ENCODE measurements around the gene GRIK5. TPM values are rescaled to one million over a fixed set of nuclear protein-coding genes. Genes with fewer than 3 reads are reported as not detected.

The GRIK5 gene
- total RNA-seq, 1 donor = under 0.01 TPM

- Histone ChIP-seq H3K79me2 (ENCODE audit: insufficient read depth, low read length) (no peaks in the 10 kb centered on the region), H3K4me1 (ENCODE audit: insufficient read depth, low read length) (no peaks in the 10 kb centered on the region), H3K27me3 (ENCODE audit: insufficient read depth, low read length) (peaks cover 46% of the 10 kb centered on the region), H3K4me2 (ENCODE audit: insufficient read depth, low read length) (no peak overlapping the region), H3K36me3 (ENCODE audit: insufficient read depth, low read length) (no peaks in the 10 kb centered on the region), H3K9me3 (ENCODE audit: low read depth, low read length) (no peaks in the 10 kb centered on the region), H2AFZ (ENCODE audit: low read length) (no peak overlapping the region), H4K20me1 (ENCODE audit: insufficient read depth, low read length) (no peaks in the 10 kb centered on the region), H3K4me3 (ENCODE audit: insufficient read depth, low read length) (no peak overlapping the region), H3K27ac (ENCODE audit: low read depth, low read length) (no peak overlapping the region)
- no peak for TF ChIP-seq CTCF (IDR thresholded peaks at IDR 0.05; ENCODE audit: extremely low read depth, low read depth, low read length)
- peak; percentile 13 for DNase-seq (ENCODE audit: insufficient read length, low spot score, missing footprints)
Observed at GRCh38 chr19:42064432-42064831, 5.6 kb downstream of the GRIK5 start.

GRCh38 chr19:42062381-42062780 is 7.6 kb downstream of the GRIK5 start:
- Histone ChIP-seq H3K4me3 (ENCODE audit: insufficient read depth, low read length) (no peak overlapping the region), H3K4me2 (ENCODE audit: insufficient read depth, low read length) (no peak overlapping the region), H3K36me3 (ENCODE audit: insufficient read depth, low read length) (no peaks in the 10 kb centered on the region), H3K79me2 (ENCODE audit: insufficient read depth, low read length) (no peaks in the 10 kb centered on the region), H2AFZ (ENCODE audit: low read length) (no peak overlapping the region), H3K27ac (ENCODE audit: low read depth, low read length) (no peak overlapping the region), H3K4me1 (ENCODE audit: insufficient read depth, low read length) (no peaks in the 10 kb centered on the region), H4K20me1 (ENCODE audit: insufficient read depth, low read length) (no peaks in the 10 kb centered on the region), H3K27me3 (ENCODE audit: insufficient read depth, low read length) (peaks cover 30% of the 10 kb centered on the region), H3K9me3 (ENCODE audit: low read depth, low read length) (no peaks in the 10 kb centered on the region)
- TF ChIP-seq CTCF (IDR thresholded peaks at IDR 0.05; ENCODE audit: extremely low read depth, low read depth, low read length) = no peak
- peak; percentile 57 for DNase-seq (ENCODE audit: insufficient read length, low spot score, missing footprints)

- H3K9me3 ChIP-seq (ENCODE audit: low read depth, low read length) = no peaks in the 10 kb centered on the region
- TF ChIP-seq CTCF (IDR thresholded peaks at IDR 0.05; ENCODE audit: extremely low read depth, low read depth, low read length) = no peak
- peak; percentile 58 for DNase-seq (ENCODE audit: insufficient read length, low spot score, missing footprints)
- H3K79me2 ChIP-seq (ENCODE audit: insufficient read depth, low read length) = no peaks in the 10 kb centered on the region
- no peak overlapping the region for H3K4me3 ChIP-seq (ENCODE audit: insufficient read depth, low read length)
- H2AFZ ChIP-seq (ENCODE audit: low read length) = no peak overlapping the region
- peaks cover 13% of the 10 kb centered on the region for H3K27me3 ChIP-seq (ENCODE audit: insufficient read depth, low read length)
- no peak overlapping the region for H3K27ac ChIP-seq (ENCODE audit: low read depth, low read length)
- no peaks in the 10 kb centered on the region for H3K36me3 ChIP-seq (ENCODE audit: insufficient read depth, low read length)
- H4K20me1 ChIP-seq (ENCODE audit: insufficient read depth, low read length) = no peaks in the 10 kb centered on the region
- H3K4me2 ChIP-seq (ENCODE audit: insufficient read depth, low read length) = no peak overlapping the region
- no peaks in the 10 kb centered on the region for H3K4me1 ChIP-seq (ENCODE audit: insufficient read depth, low read length)
Observed at GRCh38 chr19:42060117-42060516, 9.9 kb downstream of the GRIK5 start.

- no peak overlapping the region for H3K4me3 ChIP-seq (ENCODE audit: insufficient read depth, low read length)
- no peaks in the 10 kb centered on the region for H4K20me1 ChIP-seq (ENCODE audit: insufficient read depth, low read length)
- H3K9me3 ChIP-seq (ENCODE audit: low read depth, low read length) = no peaks in the 10 kb centered on the region
- H3K4me2 ChIP-seq (ENCODE audit: insufficient read depth, low read length) = no peak overlapping the region
- no peak overlapping the region for H2AFZ ChIP-seq (ENCODE audit: low read length)
- peak; percentile 64 for DNase-seq (ENCODE audit: insufficient read length, low spot score, missing footprints)
- no peaks in the 10 kb centered on the region for H3K79me2 ChIP-seq (ENCODE audit: insufficient read depth, low read length)
- H3K27me3 ChIP-seq (ENCODE audit: insufficient read depth, low read length) = peaks cover 13% of the 10 kb centered on the region
- TF ChIP-seq CTCF (IDR thresholded peaks at IDR 0.05; ENCODE audit: extremely low read depth, low read depth, low read length) = no peak
- H3K4me1 ChIP-seq (ENCODE audit: insufficient read depth, low read length) = no peaks in the 10 kb centered on the region
- H3K36me3 ChIP-seq (ENCODE audit: insufficient read depth, low read length) = no peaks in the 10 kb centered on the region
- H3K27ac ChIP-seq (ENCODE audit: low read depth, low read length) = no peak overlapping the region
Observed at GRCh38 chr19:42059196-42059595, 10.8 kb downstream of the GRIK5 start.
